ENCODE measurements around the gene KCNQ1OT1.

DNA sequence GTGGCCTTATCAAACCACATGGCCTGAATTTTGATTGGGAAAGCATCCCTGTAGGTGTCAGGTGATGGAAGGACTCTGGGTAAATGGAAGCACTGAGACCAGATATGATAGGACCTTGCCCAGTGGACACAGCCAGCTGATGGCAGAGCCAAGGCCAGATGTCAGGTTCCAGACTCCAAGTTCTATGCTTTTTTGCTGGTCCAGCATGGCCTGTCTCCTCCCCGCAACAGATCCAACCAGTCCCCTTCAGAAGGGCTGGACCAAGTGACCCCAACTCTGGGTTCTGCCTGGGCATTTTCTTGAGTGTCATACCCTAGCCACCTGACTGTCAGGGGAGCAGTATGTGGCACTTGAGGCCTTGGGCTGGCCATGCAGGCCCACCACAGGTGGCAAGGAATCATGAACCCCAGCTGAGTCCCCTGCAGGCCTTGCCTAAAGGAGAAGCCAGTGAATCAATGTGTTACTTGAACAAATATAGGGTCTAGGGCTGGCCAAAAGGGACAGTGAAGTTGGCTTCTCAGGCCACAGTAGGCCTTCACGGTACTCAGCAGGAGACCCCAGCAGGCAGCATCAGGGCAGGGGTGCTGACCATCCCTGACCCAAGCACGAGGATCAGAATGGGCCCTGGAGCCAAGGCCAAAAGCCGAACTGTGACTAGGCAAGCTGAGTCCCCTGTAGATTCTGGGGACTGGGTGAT, 27.1 kb downstream of the KCNQ1OT1 start:
- TF ChIP-seq, protein P1, sequence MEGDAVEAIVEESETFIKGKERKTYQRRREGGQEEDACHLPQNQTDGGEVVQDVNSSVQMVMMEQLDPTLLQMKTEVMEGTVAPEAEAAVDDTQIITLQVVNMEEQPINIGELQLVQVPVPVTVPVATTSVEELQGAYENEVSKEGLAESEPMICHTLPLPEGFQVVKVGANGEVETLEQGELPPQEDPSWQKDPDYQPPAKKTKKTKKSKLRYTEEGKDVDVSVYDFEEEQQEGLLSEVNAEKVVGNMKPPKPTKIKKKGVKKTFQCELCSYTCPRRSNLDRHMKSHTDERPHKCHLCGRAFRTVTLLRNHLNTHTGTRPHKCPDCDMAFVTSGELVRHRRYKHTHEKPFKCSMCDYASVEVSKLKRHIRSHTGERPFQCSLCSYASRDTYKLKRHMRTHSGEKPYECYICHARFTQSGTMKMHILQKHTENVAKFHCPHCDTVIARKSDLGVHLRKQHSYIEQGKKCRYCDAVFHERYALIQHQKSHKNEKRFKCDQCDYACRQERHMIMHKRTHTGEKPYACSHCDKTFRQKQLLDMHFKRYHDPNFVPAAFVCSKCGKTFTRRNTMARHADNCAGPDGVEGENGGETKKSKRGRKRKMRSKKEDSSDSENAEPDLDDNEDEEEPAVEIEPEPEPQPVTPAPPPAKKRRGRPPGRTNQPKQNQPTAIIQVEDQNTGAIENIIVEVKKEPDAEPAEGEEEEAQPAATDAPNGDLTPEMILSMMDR (IDR thresholded peaks at IDR 0.05; ENCODE audit: poor library complexity): no peak
- TF ChIP-seq EZH2phosphoT487 (IDR thresholded peaks at IDR 0.05; ENCODE audit: low read depth, severe bottlenecking, unreplicated experiment) (no peak), EZH2 (IDR thresholded peaks at IDR 0.05; ENCODE audit: borderline replicate concordance) (no peak)

Measured in hepatocyte (in vitro differentiated cells).